H1 (cell line): Measurements from ENCODE around the gene TEK. TPM values are rescaled to one million over a fixed set of nuclear protein-coding genes. Genes with fewer than 3 reads are reported as not detected.

ENCODE experiments used
- CTCF ChIA-PET: fragments of 300-600 bp; sonication (Branson Sonifier 250); formaldehyde crosslinking; loops from one replicate; lab custom pipeline; 2021; ENCODE audit not compliant: partially characterized antibody; lab: Charles Lee
- POLR2A ChIA-PET: fragments of 300-600 bp; sonication (Branson Sonifier 250); formaldehyde crosslinking; loops from one replicate; lab custom pipeline; 2021; ENCODE audit warnings: inconsistent platforms; ENCODE audit not compliant: partially characterized antibody; lab: Charles Lee
- DNase-seq, 2 experiments: peaks; one replicate each; pipeline versions ENCODE4 v3.0.0 to v3.0.0-alpha.2; 2010 to 2022; ENCODE audit warnings: low spot score in 2 of 2, low read depth in 1 of 2, mixed read lengths in 1 of 2
- FAIRE-seq: peaks from 2 replicates; lab custom pipeline; 2011; peaks lifted over from hg19 to GRCh38; lab: Jason Lieb, UNC
- H2AFZ ChIP-seq: 2 replicates; pipeline ENCODE4 v1.8.1; 2012; ENCODE audit warnings: low read length, inconsistent platforms
- H2AK5ac ChIP-seq: 2 replicates; pipeline ENCODE4 v1.6.1; 2013; ENCODE audit warnings: low read depth, low read length
- H2BK120ac ChIP-seq: replicated peaks from 2 replicates; pipeline ENCODE3; 2013; ENCODE audit warnings: low read depth, low read length, inconsistent platforms
- H2BK12ac ChIP-seq: 2 replicates; pipeline ENCODE4 v1.6.1; 2013; ENCODE audit warnings: low read depth, low read length
- H2BK15ac ChIP-seq: 2 replicates; pipeline ENCODE4 v1.6.1; 2013; ENCODE audit warnings: low read length
- H2BK20ac ChIP-seq: 2 replicates; pipeline ENCODE4 v1.6.1; 2013; ENCODE audit warnings: low read length
- H2BK5ac ChIP-seq: 2 replicates; pipeline ENCODE4 v1.6.1; 2013; ENCODE audit warnings: low read depth, low read length
- H3K14ac ChIP-seq: 2 replicates; pipeline ENCODE4 v1.6.1; 2013; ENCODE audit warnings: inconsistent platforms; ENCODE audit not compliant: insufficient read length
- H3K18ac ChIP-seq: 2 replicates; pipeline ENCODE4 v1.6.1; 2013; ENCODE audit warnings: low read length; ENCODE audit errors: extremely low read depth
- H3K23ac ChIP-seq: 2 replicates; pipeline ENCODE4 v1.6.1; 2013; ENCODE audit warnings: inconsistent platforms; ENCODE audit not compliant: insufficient read length
- H3K23me2 ChIP-seq: 2 replicates; pipeline ENCODE4 v1.6.1; 2013; ENCODE audit warnings: low read depth, low read length
- H3K27ac ChIP-seq: 2 replicates; pipeline ENCODE4 v1.6.1; 2011; ENCODE audit warnings: low read depth, low read length, inconsistent platforms
- H3K27me3 ChIP-seq, 4 experiments: replicated peaks in 1 of 4; 1 replicate in 1 of 4; 2 replicates in 3 of 4; pipeline versions ENCODE4 v1.6.1 to v1.8.1; 2011 to 2013; ENCODE audit warnings: low read length in 3 of 4, mild to moderate bottlenecking in 3 of 4, inconsistent platforms in 2 of 4, mixed read lengths in 2 of 4, moderate library complexity in 1 of 4; ENCODE audit not compliant: control insufficient read depth in 3 of 4, insufficient read depth in 3 of 4; ENCODE audit errors: extremely low read depth in 1 of 4
- H3K36me3 ChIP-seq, 4 experiments: 2 replicates each; pipeline versions ENCODE4 v1.6.1 to v1.8.1; 2011 to 2013; ENCODE audit warnings: mild to moderate bottlenecking in 4 of 4, low read length in 3 of 4, moderate library complexity in 2 of 4, control low read depth in 1 of 4, inconsistent platforms in 1 of 4; ENCODE audit not compliant: insufficient read depth in 4 of 4, control insufficient read depth in 2 of 4
- H3K4ac ChIP-seq: replicated peaks from 2 replicates; pipeline ENCODE3; 2013; ENCODE audit warnings: low read length, low read depth, mixed read lengths, inconsistent platforms; ENCODE audit not compliant: insufficient read length
- H3K4me1 ChIP-seq, 4 experiments: replicated peaks in 1 of 4; 1 replicate in 1 of 4; 2 replicates in 3 of 4; pipeline versions ENCODE4 v1.6.1 to v1.8.1; 2011 to 2013; ENCODE audit warnings: low read length in 3 of 4, inconsistent platforms in 2 of 4, mixed read lengths in 1 of 4; ENCODE audit not compliant: insufficient read depth in 4 of 4, control insufficient read depth in 3 of 4
- H3K4me2 ChIP-seq, 2 experiments: 2 replicates each; pipeline versions ENCODE4 v1.6.1 to v1.8.1; 2011 to 2013; ENCODE audit warnings: low read depth in 2 of 2, low read length in 2 of 2, control low read depth in 1 of 2, inconsistent platforms in 1 of 2, mild to moderate bottlenecking in 1 of 2; ENCODE audit not compliant: insufficient read depth in 1 of 2
- H3K4me3 ChIP-seq, 4 experiments: fragments of 200-600, 300-600 bp in 1 of 4; sonication (generic), shearing (Covaris generic), sonication (Bioruptor Twin) in 1 of 4; 2 replicates each; pipeline versions ENCODE4 v1.5.1 to v1.8.1; 2011 to 2016; ENCODE audit warnings: low read length in 4 of 4, low read depth in 3 of 4, control low read depth in 2 of 4, inconsistent platforms in 2 of 4, mild to moderate bottlenecking in 2 of 4, mixed read lengths in 1 of 4, moderate library complexity in 1 of 4; ENCODE audit not compliant: insufficient read depth in 2 of 4; ENCODE audit errors: extremely low read depth in 1 of 4
- H3K56ac ChIP-seq: replicated peaks from 2 replicates; pipeline ENCODE3; 2013; ENCODE audit warnings: low read depth, mild to moderate bottlenecking, mixed read lengths, low read length, inconsistent platforms; ENCODE audit not compliant: insufficient read length
- H3K79me1 ChIP-seq: 2 replicates; pipeline ENCODE4 v1.6.1; 2013; ENCODE audit warnings: low read depth, low read length, control low read depth
- H3K79me2 ChIP-seq, 2 experiments: 2 replicates each; pipeline versions ENCODE4 v1.6.1 to v1.8.1; 2012 to 2013; ENCODE audit warnings: low read length in 2 of 2, mild to moderate bottlenecking in 2 of 2, inconsistent platforms in 1 of 2; ENCODE audit not compliant: insufficient read depth in 2 of 2, control insufficient read depth in 1 of 2
- H3K9ac ChIP-seq, 4 experiments: replicated peaks in 1 of 4; 1 replicate in 1 of 4; 2 replicates in 3 of 4; pipeline versions ENCODE4 v1.6.1 to v1.8.1; 2011 to 2013; ENCODE audit warnings: low read depth in 3 of 4, low read length in 3 of 4, control low read depth in 2 of 4, mild to moderate bottlenecking in 2 of 4, moderate library complexity in 2 of 4, inconsistent platforms in 1 of 4; ENCODE audit errors: extremely low read depth in 1 of 4
- H3K9me3 ChIP-seq, 2 experiments: 2 replicates each; pipeline versions ENCODE4 v1.6.1 to v1.8.1; 2012 to 2013; ENCODE audit warnings: mild to moderate bottlenecking in 2 of 2, moderate library complexity in 2 of 2, control low read depth in 1 of 2, inconsistent platforms in 1 of 2, low read depth in 1 of 2, low read length in 1 of 2, mixed read lengths in 1 of 2; ENCODE audit not compliant: insufficient read depth in 2 of 2
- H4K20me1 ChIP-seq, 2 experiments: replicated peaks in 1 of 2; 2 replicates each; pipeline versions ENCODE3 to v1.8.1; 2011 to 2013; ENCODE audit warnings: inconsistent platforms in 2 of 2, low read length in 2 of 2, mild to moderate bottlenecking in 1 of 2; ENCODE audit not compliant: insufficient read depth in 2 of 2, control insufficient read depth in 1 of 2
- H4K5ac ChIP-seq: 2 replicates; pipeline ENCODE4 v1.6.1; 2013; ENCODE audit warnings: low read length, low read depth, mixed read lengths, inconsistent platforms; ENCODE audit not compliant: insufficient read length
- H4K8ac ChIP-seq: 2 replicates; pipeline ENCODE4 v1.8.0; 2013; ENCODE audit warnings: mild to moderate bottlenecking, moderate library complexity, low read length, inconsistent platforms; ENCODE audit not compliant: insufficient read depth; ENCODE audit errors: extremely low read depth
- H4K91ac ChIP-seq: replicated peaks from 2 replicates; pipeline ENCODE3; 2013; ENCODE audit warnings: low read length, mixed read lengths, inconsistent platforms; ENCODE audit not compliant: insufficient read length
- BACH1 ChIP-seq: IDR thresholded peaks from 2 replicates; pipeline ENCODE4 v1.6.1; 2012; ENCODE audit warnings: low read length, improper control_type of control experiment
- RAD21 ChIP-seq, 2 experiments: IDR thresholded peaks in 1 of 2; conservative IDR thresholded peaks in 1 of 2; 2 replicates each; pipeline ENCODE4 v1.6.1; 2011; ENCODE audit warnings: low read depth in 2 of 2, low read length in 2 of 2, improper control_type of control experiment in 1 of 2, inconsistent platforms in 1 of 2, mild to moderate bottlenecking in 1 of 2, moderate library complexity in 1 of 2
- WGBS, 2 experiments: shearing (Covaris generic) in 1 of 2; methylation state at CpG; one replicate each; pipeline versions ENCODE4 v1.1.6 to v1.1.7; 2013 to 2015; ENCODE audit warnings: low lambda C conversion rate in 2 of 2, mixed read lengths in 2 of 2, inconsistent platforms in 1 of 2, low coverage in 1 of 2, missing lambda C conversion rate in 1 of 2; ENCODE audit not compliant: insufficient replicate concordance in 2 of 2, insufficient coverage in 1 of 2, insufficient read length in 1 of 2; ENCODE audit errors: extremely low coverage in 1 of 2, missing lambda C conversion rate in 1 of 2; 5-methylcytosine and 5-hydroxymethylcytosine counted together
- polyA plus RNA-seq, 7 experiments: library from polyadenylated mRNA; depleted of rRNA in 3 of 7; stranded (reverse) in 5 of 7; unstranded in 2 of 7; fragments of >200 nt in 5 of 7; fragments of 200-250 nt in 2 of 7; gene quantifications; 1 replicate in 5 of 7; 2 replicates in 1 of 7; 4 replicates in 1 of 7; pipeline versions ENCODE4 v1.2.1 to v1.2.3, GENCODE V29; 2011 to 2013; ENCODE audit warnings: missing spikeins in 2 of 7, mixed read lengths in 2 of 7
- total RNA-seq: library from RNA; stranded (reverse); fragmentation: NEBNext Ultra II Directional; extraction: Animal tissue kit (Norgen Biotek cat#: 25700); gene quantifications from 2 replicates; pipeline ENCODE4 v1.2.1, GENCODE V29; 2021

TEK gene
- total and polyA plus RNA-seq, 2 of the 8 experiments (the other 6 are each of a cell fraction or from before 2014, with no cell fraction given): 11.0 to 35.8 TPM

- Histone ChIP-seq H4K8ac (no peak overlapping the region), H3K23me2 (no peaks in the 10 kb centered on the region), H3K79me2 (no peaks in the 10 kb centered on the region), H2BK20ac (no peak overlapping the region), H3K27me3 (no peaks in the 10 kb centered on the region), H3K4me2 (no peak overlapping the region), H2BK5ac (no peak overlapping the region), H3K79me1 (no peaks in the 10 kb centered on the region), H2AFZ (no peak overlapping the region), H3K23ac (no peak overlapping the region), H3K4me1 (no peaks in the 10 kb centered on the region; a peak in 1 of 7 replicates), H3K4ac (no peak overlapping the region), H3K18ac (no peak overlapping the region), H3K9me3 (no peaks in the 10 kb centered on the region), H3K36me3 (no peaks in the 10 kb centered on the region), H3K27ac (no peak overlapping the region), H3K4me3 (no peak overlapping the region), H2BK15ac (no peak overlapping the region), H2AK5ac (no peak overlapping the region), H3K56ac (no peak overlapping the region), H4K91ac (no peak overlapping the region), H2BK12ac (no peak overlapping the region), H3K14ac (no peak overlapping the region), H2BK120ac (no peak overlapping the region), H4K20me1 (no peaks in the 10 kb centered on the region), H4K5ac (no peak overlapping the region), H3K9ac (no peak overlapping the region)
- POLR2A ChIA-PET: interaction anchor here (0.5 kb wide), 1 partner anchor 518 kb away, joined by 3 read pairs; no protein-coding TSS in a partner anchor
- FAIRE-seq: no peak
- no peak for TF ChIP-seq RAD21 (IDR thresholded peaks at IDR 0.05 in 1 of 2, conservative IDR thresholded peaks at IDR 0.05 in 1 of 2; ENCODE audit: low read depth in 2 of 2, low read length in 2 of 2)
- no peak for TF ChIP-seq BACH1
- DNase-seq: no peak
- CTCF ChIA-PET: interaction anchor here (2.5 to 3.5 kb wide), 2 partner anchors 17 to 30 kb away, joined by 15 read pairs; no protein-coding TSS in a partner anchor
- 92% methylated on average over 1 of the region's 1 CpG; no CpG with 5 or more reads in 1 of the 2 experiments for WGBS, 2 experiments
Measured at GRCh38 chr9:27278374-27278773, 169.3 kb downstream of the TEK start.
